Keratinocyte (primary cell): ENCODE results near the gene ZSCAN18. TPM values are rescaled to one million over a fixed set of nuclear protein-coding genes. Genes with fewer than 3 reads are reported as not detected.
"Not testable (repeated sequence)": the region's sequence is repeated elsewhere in the genome, so short reads cannot be mapped to it uniquely, and the experiment has no call there.

Source experiments
- DNase-seq: peaks from one replicate; pipeline ENCODE4 v3.0.0-alpha.2; 2011; ENCODE audit warnings: low read depth, missing footprints, low spot score
- FAIRE-seq: peaks from 2 replicates; lab custom pipeline; 2011; peaks lifted over from hg19 to GRCh38; lab: Jason Lieb, UNC
- H2AFZ ChIP-seq: 2 replicates; pipeline ENCODE4 v1.6.0; 2012; ENCODE audit warnings: low read length, control low read depth, inconsistent platforms; ENCODE audit not compliant: control insufficient read depth
- H3K27ac ChIP-seq: 2 replicates; pipeline ENCODE4 v1.5.1; 2011; ENCODE audit warnings: low read length; ENCODE audit not compliant: control insufficient read depth, insufficient read depth
- H3K27me3 ChIP-seq: 3 replicates; pipeline ENCODE4 v1.6.0; 2011; ENCODE audit warnings: low read length; ENCODE audit not compliant: control insufficient read depth, insufficient read depth; ENCODE audit errors: extremely low read depth
- H3K36me3 ChIP-seq, 2 experiments: 2 replicates in 1 of 2; 3 replicates in 1 of 2; pipeline ENCODE4 v1.5.1; 2011; ENCODE audit warnings: low read length in 2 of 2, mild to moderate bottlenecking in 1 of 2; ENCODE audit not compliant: control insufficient read depth in 2 of 2, insufficient read depth in 2 of 2; ENCODE audit errors: extremely low read depth in 1 of 2
- H3K4me1 ChIP-seq: 3 replicates; pipeline ENCODE4 v1.5.1; 2011; ENCODE audit warnings: low read length; ENCODE audit not compliant: control insufficient read depth, insufficient read depth; ENCODE audit errors: extremely low read depth
- H3K4me2 ChIP-seq: 3 replicates; pipeline ENCODE4 v1.6.0; 2011; ENCODE audit warnings: low read depth, low read length; ENCODE audit not compliant: control insufficient read depth, insufficient read depth; ENCODE audit errors: extremely low read depth
- H3K4me3 ChIP-seq, 3 experiments: fragments of 200-600 bp in 1 of 3; sonication (generic) in 1 of 3; 2 replicates in 2 of 3; 3 replicates in 1 of 3; pipeline ENCODE4 v1.5.1; 2011 to 2016; ENCODE audit warnings: low read length in 3 of 3, mild to moderate bottlenecking in 3 of 3, control low read depth in 2 of 3, inconsistent platforms in 1 of 3, low read depth in 1 of 3, mixed read lengths in 1 of 3, mixed run types in 1 of 3, moderate library complexity in 1 of 3; ENCODE audit not compliant: control insufficient read depth in 2 of 3, insufficient read depth in 2 of 3; ENCODE audit errors: extremely low read depth in 1 of 3
- H3K79me2 ChIP-seq: 2 replicates; pipeline ENCODE4 v1.6.0; 2012; ENCODE audit warnings: low read length; ENCODE audit not compliant: control insufficient read depth, insufficient read depth
- H3K9ac ChIP-seq: 3 replicates; pipeline ENCODE4 v1.6.0; 2011; ENCODE audit warnings: low read length; ENCODE audit not compliant: control insufficient read depth, insufficient read depth; ENCODE audit errors: extremely low read depth
- H3K9me1 ChIP-seq: 3 replicates; pipeline ENCODE4 v1.6.0; 2011; ENCODE audit warnings: low read length; ENCODE audit not compliant: control insufficient read depth, insufficient read depth; ENCODE audit errors: extremely low read depth
- H3K9me3 ChIP-seq: 2 replicates; pipeline ENCODE4 v1.5.1; 2012; ENCODE audit warnings: low read depth, low read length; ENCODE audit not compliant: control insufficient read depth
- H4K20me1 ChIP-seq: 3 replicates; pipeline ENCODE4 v1.6.0; 2011; ENCODE audit warnings: low read length; ENCODE audit not compliant: control insufficient read depth, insufficient read depth; ENCODE audit errors: extremely low read depth
- EZH2 ChIP-seq: IDR thresholded peaks from one replicate; pipeline ENCODE4 v1.6.1; 2012; ENCODE audit warnings: inconsistent platforms, mild to moderate bottlenecking, low read length, moderate library complexity
- dilution Hi-C: fragments of 300-500 bp; cut with MboI; formaldehyde crosslinking; loops from one replicate; pipeline ENCODE4 v1.7.0; 2020; ENCODE audit warnings: low sequenced_read_pairs; ENCODE audit not compliant: extremely low pct_ligation_motif_present
- polyA minus RNA-seq, 3 experiments: library from RNA; depleted of rRNA, polyadenylated mRNA; stranded (reverse); fragments of >200 nt; gene quantifications; 1 replicate in 1 of 3; 2 replicates in 1 of 3; 3 replicates in 1 of 3; pipeline ENCODE4 v1.2.3, GENCODE V29; 2011
- polyA plus RNA-seq, 5 experiments: library from polyadenylated mRNA; depleted of rRNA in 3 of 5; stranded (reverse) in 3 of 5; stranded (forward) in 1 of 5; unstranded in 1 of 5; fragments of >200 nt; gene quantifications; 1 replicate in 1 of 5; 2 replicates in 3 of 5; 3 replicates in 1 of 5; pipeline versions ENCODE4 v1.2.1 to v1.2.3, GENCODE V29; 2011 to 2012; ENCODE audit warnings: missing spikeins in 2 of 5, low read depth in 1 of 5, low replicate concordance in 1 of 5
- TF ChIP-seq, protein P1 (sequence below), 3 experiments: IDR thresholded peaks in 1 of 3; conservative IDR thresholded peaks in 1 of 3; optimal IDR thresholded peaks in 1 of 3; 2 replicates in 2 of 3; 3 replicates in 1 of 3; pipeline versions ENCODE3 to v1.5.1; 2011; ENCODE audit warnings: low read length in 3 of 3, mild to moderate bottlenecking in 3 of 3, moderate library complexity in 2 of 3, control low read depth in 1 of 3, inconsistent platforms in 1 of 3; ENCODE audit not compliant: insufficient read depth in 2 of 3; ENCODE audit errors: extremely low read depth in 1 of 3

ZSCAN18 gene
- polyA plus RNA-seq = 13.5 to 24.6 TPM (median 16.1 TPM) in 3 replicates
- polyA plus RNA-seq (2011; ENCODE audit: low read depth) = 5.8 TPM
- polyA plus RNA-seq (2011; cell fraction: cytosol; rRNA removed) = 13.1 and 22.8 TPM in 2 replicates
- 60.5 and 83.6 TPM in 2 replicates for polyA plus RNA-seq (2011; cell fraction: nucleus; rRNA removed)
- polyA plus RNA-seq (2012; ENCODE audit: low replicate concordance) = 17.9 and 35.7 TPM in 2 replicates
- 7.7 to 16.0 TPM (median 13.8 TPM) in 3 replicates for polyA minus RNA-seq
- 25.5 TPM for polyA minus RNA-seq (2011; cell fraction: cytosol; rRNA and poly(A)+ RNA removed)
- polyA minus RNA-seq (2011; cell fraction: nucleus; rRNA and poly(A)+ RNA removed) = 32.1 and 33.8 TPM in 2 replicates

- TF ChIP-seq, protein P1, sequence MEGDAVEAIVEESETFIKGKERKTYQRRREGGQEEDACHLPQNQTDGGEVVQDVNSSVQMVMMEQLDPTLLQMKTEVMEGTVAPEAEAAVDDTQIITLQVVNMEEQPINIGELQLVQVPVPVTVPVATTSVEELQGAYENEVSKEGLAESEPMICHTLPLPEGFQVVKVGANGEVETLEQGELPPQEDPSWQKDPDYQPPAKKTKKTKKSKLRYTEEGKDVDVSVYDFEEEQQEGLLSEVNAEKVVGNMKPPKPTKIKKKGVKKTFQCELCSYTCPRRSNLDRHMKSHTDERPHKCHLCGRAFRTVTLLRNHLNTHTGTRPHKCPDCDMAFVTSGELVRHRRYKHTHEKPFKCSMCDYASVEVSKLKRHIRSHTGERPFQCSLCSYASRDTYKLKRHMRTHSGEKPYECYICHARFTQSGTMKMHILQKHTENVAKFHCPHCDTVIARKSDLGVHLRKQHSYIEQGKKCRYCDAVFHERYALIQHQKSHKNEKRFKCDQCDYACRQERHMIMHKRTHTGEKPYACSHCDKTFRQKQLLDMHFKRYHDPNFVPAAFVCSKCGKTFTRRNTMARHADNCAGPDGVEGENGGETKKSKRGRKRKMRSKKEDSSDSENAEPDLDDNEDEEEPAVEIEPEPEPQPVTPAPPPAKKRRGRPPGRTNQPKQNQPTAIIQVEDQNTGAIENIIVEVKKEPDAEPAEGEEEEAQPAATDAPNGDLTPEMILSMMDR (optimal IDR thresholded peaks at IDR 0.05 in 1 of 3, IDR thresholded peaks at IDR 0.05 in 1 of 3, conservative IDR thresholded peaks at IDR 0.05 in 1 of 3; ENCODE audit: extremely low read depth in 1 of 3, insufficient read depth in 2 of 3, low read length in 3 of 3) = no peak
- TF ChIP-seq EZH2 = no peak
- H2AFZ ChIP-seq = peak within 1 kb of the TSS; percentile 92
- dilution Hi-C loops = no loop called here
These were observed at the start of gene ZSCAN18 for GRCh38 chr19:58097781-58098681. Gene ZSCAN18 (minus strand): TSS chr19:58098231. CDS start chr19:58090267, 7,964 bp downstream.

GRCh38 chr19:58147475-58147874 lies 49.4 kb upstream of the ZSCAN18 start:
- H3K4me1 ChIP-seq, H3K4me3 ChIP-seq, H3K27ac ChIP-seq, H2AFZ ChIP-seq, H3K27me3 ChIP-seq, FAIRE-seq, H3K9me1 ChIP-seq, H3K36me3 ChIP-seq, DNase-seq, H3K4me2 ChIP-seq, H3K9me3 ChIP-seq, H3K9ac ChIP-seq, dilution Hi-C loops, H4K20me1 ChIP-seq: not testable (repeated sequence)
- peaks cover 30% of the 10 kb centered on the region for H3K79me2 ChIP-seq

More at GRCh38 chr19:58097781-58098681, at the start of gene ZSCAN18:
- peak; percentile 69 for FAIRE-seq
- peaks cover 8% of the 10 kb centered on the region for H3K9me3 ChIP-seq
- H3K4me2 ChIP-seq = peak within 1 kb of the TSS; percentile 98
- no peaks in the 10 kb centered on the region for H4K20me1 ChIP-seq
- H3K79me2 ChIP-seq = peaks cover 4% of the 10 kb centered on the region
- H3K4me3 ChIP-seq = peak within 1 kb of the TSS; percentile 47 to 100 (median 61)
- peaks cover 0 to 2% of the 10 kb centered on the region in 2 experiments for H3K36me3 ChIP-seq
- H3K27me3 ChIP-seq = no peaks in the 10 kb centered on the region
- H3K9ac ChIP-seq = peak within 1 kb of the TSS; percentile 76
- peak; percentile 52 for DNase-seq
- peak within 1 kb of the TSS; percentile 80 for H3K27ac ChIP-seq
- no peaks in the 10 kb centered on the region for H3K9me1 ChIP-seq
- peaks cover 3% of the 10 kb centered on the region for H3K4me1 ChIP-seq
